Ectodermal cell (in vitro differentiated cells): ENCODE data around the gene IQSEC1.

Source experiments
- H3K27ac ChIP-seq: 2 replicates; pipeline ENCODE4 v1.7.0; 2013; ENCODE audit warnings: mild to moderate bottlenecking, low read depth, low read length; ENCODE audit not compliant: insufficient read depth, poor library complexity, severe bottlenecking
- H3K27me3 ChIP-seq: 2 replicates; pipeline ENCODE4 v1.7.0; 2013; ENCODE audit warnings: mild to moderate bottlenecking, low read length; ENCODE audit not compliant: insufficient read depth, control insufficient read depth, poor library complexity, severe bottlenecking
- H3K36me3 ChIP-seq: one replicate; pipeline ENCODE4 v1.7.0; 2013; ENCODE audit warnings: low read length; ENCODE audit not compliant: control insufficient read depth, insufficient read depth
- H3K4me1 ChIP-seq: one replicate; pipeline ENCODE4 v1.7.0; 2013; ENCODE audit warnings: low read length; ENCODE audit not compliant: control insufficient read depth, insufficient read depth
- H3K4me3 ChIP-seq: 2 replicates; pipeline ENCODE4 v1.7.0; 2013; ENCODE audit warnings: low read depth, low read length, control low read depth; ENCODE audit not compliant: insufficient read depth
- H3K9me3 ChIP-seq: 2 replicates; pipeline ENCODE4 v1.7.0; 2013; ENCODE audit warnings: mild to moderate bottlenecking, low read length, moderate library complexity; ENCODE audit not compliant: control insufficient read depth
- WGBS, 2 experiments: methylation state at CpG; one replicate each; pipeline ENCODE4 v1.1.7; 2013; ENCODE audit warnings: missing lambda C conversion rate in 2 of 2; 5-methylcytosine and 5-hydroxymethylcytosine counted together

IQSEC1 gene

GRCh38 chr3:12918231-12918630, 155.0 kb downstream of the IQSEC1 start:
- H3K4me3 ChIP-seq: no peak overlapping the region
- H3K9me3 ChIP-seq: no peaks in the 10 kb centered on the region
- no peaks in the 10 kb centered on the region for H3K27me3 ChIP-seq
- H3K4me1 ChIP-seq: no peaks in the 10 kb centered on the region
- 93 to 96% methylated on average over 3 of the region's 3 CpGs for WGBS, 2 experiments
- H3K27ac ChIP-seq: no peak overlapping the region
- peaks cover 6% of the 10 kb centered on the region for H3K36me3 ChIP-seq

- Histone ChIP-seq H3K27me3 (no peaks in the 10 kb centered on the region), H3K27ac (no peak overlapping the region), H3K36me3 (peaks cover 6% of the 10 kb centered on the region), H3K4me3 (no peak overlapping the region), H3K4me1 (no peaks in the 10 kb centered on the region), H3K9me3 (no peaks in the 10 kb centered on the region)
- 91 to 92% methylated on average over 9 of the region's 9 CpGs for WGBS, 2 experiments
Measured at GRCh38 chr3:12916159-12916558, 157.1 kb downstream of the IQSEC1 start.

- no peak overlapping the region for H3K27ac ChIP-seq
- no peaks in the 10 kb centered on the region for H3K4me1 ChIP-seq
- peaks cover 16% of the 10 kb centered on the region for H3K36me3 ChIP-seq
- no peaks in the 10 kb centered on the region for H3K9me3 ChIP-seq
- H3K4me3 ChIP-seq: no peak overlapping the region
- H3K27me3 ChIP-seq: no peaks in the 10 kb centered on the region
- 95% methylated on average over 7 of the region's 7 CpGs for WGBS, 2 experiments
Measured at GRCh38 chr3:12914088-12914487, 159.1 kb downstream of the IQSEC1 start.

GRCh38 chr3:12911881-12912415, 161.3 kb downstream of the IQSEC1 start:
- Histone ChIP-seq H3K9me3 (no peaks in the 10 kb centered on the region), H3K4me1 (no peaks in the 10 kb centered on the region), H3K27ac (no peak overlapping the region), H3K36me3 (peaks cover 26% of the 10 kb centered on the region), H3K27me3 (no peaks in the 10 kb centered on the region), H3K4me3 (no peak overlapping the region)
- WGBS, 2 experiments: 96 to 98% methylated on average over 15 of the region's 15 CpGs

- H3K4me1 ChIP-seq: no peaks in the 10 kb centered on the region
- 79 to 83% methylated on average over 8 of the region's 8 CpGs for WGBS, 2 experiments
- peaks cover 32% of the 10 kb centered on the region for H3K36me3 ChIP-seq
- no peaks in the 10 kb centered on the region for H3K27me3 ChIP-seq
- H3K27ac ChIP-seq: no peak overlapping the region
- no peak overlapping the region for H3K4me3 ChIP-seq
- no peaks in the 10 kb centered on the region for H3K9me3 ChIP-seq
Measured at GRCh38 chr3:12910356-12911099, 162.7 kb downstream of the IQSEC1 start.

GRCh38 chr3:12909710-12910109, 163.5 kb downstream of the IQSEC1 start:
- H3K4me3 ChIP-seq: no peak overlapping the region
- peaks cover 32% of the 10 kb centered on the region for H3K36me3 ChIP-seq
- H3K27ac ChIP-seq: no peak overlapping the region
- H3K27me3 ChIP-seq: no peaks in the 10 kb centered on the region
- WGBS, 2 experiments: 94 to 98% methylated on average over 7 of the region's 7 CpGs
- no peaks in the 10 kb centered on the region for H3K4me1 ChIP-seq
- H3K9me3 ChIP-seq: no peaks in the 10 kb centered on the region

GRCh38 chr3:12908859-12909258, 164.4 kb downstream of the IQSEC1 start:
- whole genome bisulfite sequencing, 2 experiments: 95 to 96% methylated on average over 7 of the region's 7 CpGs

GRCh38 chr3:12908136-12908730, 165.0 kb downstream of the IQSEC1 start:
- Histone ChIP-seq H3K27ac (no peak overlapping the region), H3K4me1 (no peaks in the 10 kb centered on the region), H3K4me3 (no peak overlapping the region), H3K27me3 (no peaks in the 10 kb centered on the region), H3K9me3 (no peaks in the 10 kb centered on the region), H3K36me3 (peaks cover 32% of the 10 kb centered on the region)
- 95 to 97% methylated on average over 28 of the region's 28 CpGs for WGBS, 2 experiments

More at GRCh38 chr3:12908859-12909258, 164.4 kb downstream of the IQSEC1 start:
- H3K4me3 ChIP-seq: no peak overlapping the region
- H3K27ac ChIP-seq: no peak overlapping the region
- no peaks in the 10 kb centered on the region for H3K9me3 ChIP-seq
- H3K27me3 ChIP-seq: no peaks in the 10 kb centered on the region
- no peaks in the 10 kb centered on the region for H3K4me1 ChIP-seq
- peaks cover 32% of the 10 kb centered on the region for H3K36me3 ChIP-seq

GRCh38 chr3:12907729-12908128, 165.5 kb downstream of the IQSEC1 start:
- H3K4me3 ChIP-seq: no peak overlapping the region
- no peaks in the 10 kb centered on the region for H3K4me1 ChIP-seq
- peaks cover 37% of the 10 kb centered on the region for H3K36me3 ChIP-seq
- no peaks in the 10 kb centered on the region for H3K9me3 ChIP-seq
- H3K27ac ChIP-seq: no peak overlapping the region
- no peaks in the 10 kb centered on the region for H3K27me3 ChIP-seq
- WGBS, 2 experiments: 91 to 93% methylated on average over 18 of the region's 18 CpGs

- 89% methylated on average over 16 of the region's 16 CpGs for WGBS, 2 experiments
- Histone ChIP-seq H3K36me3 (peaks cover 37% of the 10 kb centered on the region), H3K4me3 (no peak overlapping the region), H3K9me3 (no peaks in the 10 kb centered on the region), H3K27ac (no peak overlapping the region), H3K4me1 (no peaks in the 10 kb centered on the region), H3K27me3 (no peaks in the 10 kb centered on the region)
Measured at GRCh38 chr3:12907296-12907695, 165.9 kb downstream of the IQSEC1 start.
